ENCODE results near the gene LCE3C. TPM values are rescaled to one million over a fixed set of nuclear protein-coding genes. Genes with fewer than 3 reads are reported as not detected.

Gene LCE3C
- total RNA-seq, 4 donors from 2014 or later, result not detected

DNA sequence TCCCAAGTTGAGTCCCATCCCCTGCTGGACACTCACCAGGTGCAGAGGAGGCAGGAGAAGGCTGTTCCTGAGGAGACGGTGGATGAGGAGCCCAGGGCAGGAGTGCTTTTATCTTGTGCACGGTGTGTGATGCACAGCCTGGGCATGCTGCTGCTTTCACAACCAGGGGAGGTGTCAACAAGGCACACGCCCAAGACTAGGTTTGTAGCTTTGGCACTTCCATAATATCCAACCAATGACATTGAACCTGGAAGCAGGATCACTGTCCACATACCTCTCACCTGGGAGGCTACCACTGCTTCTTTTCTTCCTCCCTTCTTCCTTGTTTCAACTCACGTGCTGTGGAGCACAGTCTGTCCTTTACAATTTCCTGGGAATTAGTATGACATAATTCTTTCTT, 19.6 kb upstream of the LCE3C start, which contains the start of gene LCE3D:
TSS of gene LCE3D (minus strand) at position 84 of the 400 bp plus-strand sequence. CDS start 580 bp downstream, outside the sequence.
- Histone ChIP-seq H3K27ac (no peak within 1 kb of the TSS), H3K4me3 (no peak within 1 kb of the TSS), H3K9me3 (peaks cover 0 to 14% (median 0%) of the 10 kb centered on the region in 4 donors), H3K27me3 (no peaks in the 10 kb centered on the region), H3K4me1 (no peaks in the 10 kb centered on the region), H3K36me3 (no peaks in the 10 kb centered on the region)
- DNase-seq (ENCODE audit: low spot score in 2 of 2), result no peak
- WGBS, 2 donors, result 73 to 77% methylated on average over 4 of the region's 4 CpGs
- no peak for TF ChIP-seq EP300 (IDR thresholded peaks at IDR 0.05)
- no peak for TF ChIP-seq CTCF (IDR thresholded peaks at IDR 0.05)

- TF ChIP-seq POLR2A (IDR thresholded peaks at IDR 0.05), result no peak
- TF ChIP-seq EP300 (IDR thresholded peaks at IDR 0.05), result no peak
- no peak for TF ChIP-seq CTCF (IDR thresholded peaks at IDR 0.05)
- 63 to 79% methylated on average over 1 of the region's 1 CpG for WGBS, 2 donors
- peaks cover 0 to 14% (median 0%) of the 10 kb centered on the region in 4 donors for H3K9me3 ChIP-seq
- H3K4me3 ChIP-seq, result no peak overlapping the region
- H3K4me1 ChIP-seq, result no peaks in the 10 kb centered on the region
- no peak for DNase-seq (ENCODE audit: low spot score in 2 of 2)
- no peak overlapping the region for H3K27ac ChIP-seq
- H3K27me3 ChIP-seq, result no peaks in the 10 kb centered on the region
- no peaks in the 10 kb centered on the region for H3K36me3 ChIP-seq
Observed at GRCh38 chr1:152582647-152583046, 17.4 kb upstream of the LCE3C start.

DNA sequence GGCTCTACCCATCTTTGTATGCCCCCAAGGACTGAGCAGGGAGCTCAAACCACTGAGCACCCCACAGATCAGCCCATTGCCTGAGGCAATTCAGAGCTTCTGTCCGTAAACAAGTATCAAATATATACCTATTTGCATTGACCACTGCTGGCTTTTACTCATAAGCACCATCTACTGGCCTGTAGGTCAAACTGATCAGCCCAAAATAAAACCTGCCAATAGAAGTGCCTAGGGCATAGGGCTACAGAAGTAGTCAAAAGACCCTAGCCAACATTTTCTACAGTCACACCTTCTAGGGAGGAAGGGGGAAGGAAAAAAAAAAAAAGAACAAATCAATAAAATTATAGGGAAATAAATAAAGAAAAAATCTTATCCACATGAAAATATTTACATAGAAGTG, 14.4 kb upstream of the LCE3C start:
- Histone ChIP-seq H3K36me3 (no peaks in the 10 kb centered on the region), H3K4me1 (no peaks in the 10 kb centered on the region), H3K4me3 (no peak overlapping the region), H3K27me3 (no peaks in the 10 kb centered on the region), H3K9me3 (peaks cover 0 to 9% (median 0%) of the 10 kb centered on the region in 4 donors), H3K27ac (no peak overlapping the region)
- no peak for TF ChIP-seq CTCF (IDR thresholded peaks at IDR 0.05)
- no peak for TF ChIP-seq POLR2A (IDR thresholded peaks at IDR 0.05)
- no peak for TF ChIP-seq EP300 (IDR thresholded peaks at IDR 0.05)
- 50 to 88% methylated on average over 1 of the region's 1 CpG for WGBS, 2 donors
- DNase-seq (ENCODE audit: low spot score in 2 of 2), result no peak

GRCh38 chr1:152596986-152597385, 3.0 kb upstream of the LCE3C start:
- DNase-seq (ENCODE audit: low spot score in 2 of 2), result no peak
- TF ChIP-seq CTCF (IDR thresholded peaks at IDR 0.05), result no peak
- no peak for TF ChIP-seq EP300 (IDR thresholded peaks at IDR 0.05)
- TF ChIP-seq POLR2A (IDR thresholded peaks at IDR 0.05), result no peak
- WGBS, 2 donors, result 69 to 100% methylated on average over 2 of the region's 2 CpGs
- Histone ChIP-seq H3K4me1 (no peaks in the 10 kb centered on the region), H3K27ac (no peak overlapping the region), H3K9me3 (peaks cover 0 to 12% (median 0%) of the 10 kb centered on the region in 4 donors), H3K4me3 (no peak overlapping the region), H3K27me3 (no peaks in the 10 kb centered on the region), H3K36me3 (no peaks in the 10 kb centered on the region)

DNA sequence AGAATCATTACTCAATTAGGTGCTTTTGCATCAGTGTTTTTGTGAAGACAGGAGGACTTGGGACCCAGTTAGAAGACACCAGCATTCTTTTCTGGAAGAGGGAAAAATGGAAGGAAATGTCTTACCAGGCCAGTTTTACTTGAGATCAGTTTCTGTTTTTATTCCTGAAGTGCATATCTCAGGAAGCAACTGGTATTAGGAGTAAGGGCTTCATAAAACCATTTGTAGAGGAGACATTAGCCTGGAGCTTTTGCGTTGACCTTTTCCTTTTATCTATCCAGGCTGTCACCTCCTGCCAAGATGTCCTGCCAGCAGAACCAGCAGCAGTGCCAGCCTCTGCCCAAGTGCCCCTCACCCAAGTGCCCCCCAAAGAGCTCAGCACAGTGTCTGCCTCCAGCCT, 13.5 kb downstream of the LCE3C start, which contains the start of gene LCE3B:
TSS of gene LCE3B (plus strand) at position 301 of the 400 bp plus-strand sequence. CDS start at position 301, 0 bp downstream.
- Histone ChIP-seq H3K4me1 (no peaks in the 10 kb centered on the region), H3K9me3 (peaks cover 0 to 14% (median 0%) of the 10 kb centered on the region in 4 donors), H3K36me3 (no peaks in the 10 kb centered on the region), H3K27me3 (no peaks in the 10 kb centered on the region), H3K4me3 (no peak within 1 kb of the TSS), H3K27ac (no peak within 1 kb of the TSS)
- DNase-seq (ENCODE audit: low spot score in 2 of 2), result no peak
- TF ChIP-seq POLR2A (IDR thresholded peaks at IDR 0.05) (no peak), EP300 (IDR thresholded peaks at IDR 0.05) (no peak), CTCF (IDR thresholded peaks at IDR 0.05) (no peak)
- WGBS, 2 donors, result 77 to 100% methylated on average over 1 of the region's 1 CpG

Measured in tibial nerve (tissue), 4 donors.